Transverse colon (tissue), 4 donors: ENCODE results near the gene LIX1.

Experiments
- EP300 ChIP-seq: sonication (generic); formaldehyde crosslinking; IDR thresholded peaks from one replicate; pipeline ENCODE4 v1.6.1; 2017; ENCODE audit warnings: antibody characterized with exemption, low read depth
- POLR2A ChIP-seq: fragments of 450-650 bp; IDR thresholded peaks from one replicate; pipeline ENCODE4 v1.6.1; 2016; ENCODE audit warnings: antibody characterized with exemption, mild to moderate bottlenecking, moderate library complexity
- POLR2AphosphoS5 ChIP-seq, 3 donors: sonication (generic); formaldehyde crosslinking; IDR thresholded peaks; one replicate each; pipeline ENCODE4 v1.6.1; 2016; ENCODE audit warnings: antibody characterized with exemption in 3 of 3
- TF ChIP-seq, protein P1 (sequence below), 5 experiments: fragments of 200-600 bp in 3 of 5; fragments of 450-650 bp in 2 of 5; sonication (generic) in 3 of 5; IDR thresholded peaks; 1 replicate in 2 of 5; 2 replicates in 3 of 5; pipeline ENCODE4 v1.5.1; 2016 to 2017; ENCODE audit warnings: antibody characterized with exemption in 5 of 5, inconsistent platforms in 3 of 5, mild to moderate bottlenecking in 2 of 5, moderate library complexity in 1 of 5

DNA sequence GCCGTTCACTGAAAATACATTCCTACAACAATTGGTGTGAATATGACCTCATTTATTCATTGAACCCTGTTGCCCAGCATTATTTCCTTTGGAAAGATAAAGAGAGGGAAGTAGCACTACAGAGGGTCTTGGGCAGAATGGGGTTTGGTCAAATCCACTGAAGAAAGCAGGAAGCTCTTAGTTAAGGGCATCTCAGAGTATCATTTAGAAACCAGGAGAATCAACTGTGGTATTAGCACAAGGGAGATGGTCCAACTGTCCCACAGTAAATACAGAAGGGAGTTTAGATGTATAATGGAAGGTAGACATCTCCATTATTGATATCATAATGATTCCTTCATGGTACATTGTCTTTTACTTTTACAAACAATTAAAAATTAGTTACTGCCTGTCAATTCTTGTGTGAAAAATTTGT lies 47.1 kb downstream of the LIX1 start:
- TF ChIP-seq POLR2A (no peak), POLR2AphosphoS5 (IDR thresholded peaks at IDR 0.05) (no peak), EP300 (no peak)
- TF ChIP-seq, protein P1, sequence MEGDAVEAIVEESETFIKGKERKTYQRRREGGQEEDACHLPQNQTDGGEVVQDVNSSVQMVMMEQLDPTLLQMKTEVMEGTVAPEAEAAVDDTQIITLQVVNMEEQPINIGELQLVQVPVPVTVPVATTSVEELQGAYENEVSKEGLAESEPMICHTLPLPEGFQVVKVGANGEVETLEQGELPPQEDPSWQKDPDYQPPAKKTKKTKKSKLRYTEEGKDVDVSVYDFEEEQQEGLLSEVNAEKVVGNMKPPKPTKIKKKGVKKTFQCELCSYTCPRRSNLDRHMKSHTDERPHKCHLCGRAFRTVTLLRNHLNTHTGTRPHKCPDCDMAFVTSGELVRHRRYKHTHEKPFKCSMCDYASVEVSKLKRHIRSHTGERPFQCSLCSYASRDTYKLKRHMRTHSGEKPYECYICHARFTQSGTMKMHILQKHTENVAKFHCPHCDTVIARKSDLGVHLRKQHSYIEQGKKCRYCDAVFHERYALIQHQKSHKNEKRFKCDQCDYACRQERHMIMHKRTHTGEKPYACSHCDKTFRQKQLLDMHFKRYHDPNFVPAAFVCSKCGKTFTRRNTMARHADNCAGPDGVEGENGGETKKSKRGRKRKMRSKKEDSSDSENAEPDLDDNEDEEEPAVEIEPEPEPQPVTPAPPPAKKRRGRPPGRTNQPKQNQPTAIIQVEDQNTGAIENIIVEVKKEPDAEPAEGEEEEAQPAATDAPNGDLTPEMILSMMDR (IDR thresholded peaks at IDR 0.05) = no peak
